ENCODE results near the gene UBE3C. TPM values are rescaled to one million over a fixed set of nuclear protein-coding genes. Genes with fewer than 3 reads are reported as not detected.

Gene UBE3C
- total and polyA plus RNA-seq, 2 of the 13 experiments (the other 11 are each of a cell fraction or from before 2014, with no cell fraction given) = 27.0 to 48.2 TPM

DNA sequence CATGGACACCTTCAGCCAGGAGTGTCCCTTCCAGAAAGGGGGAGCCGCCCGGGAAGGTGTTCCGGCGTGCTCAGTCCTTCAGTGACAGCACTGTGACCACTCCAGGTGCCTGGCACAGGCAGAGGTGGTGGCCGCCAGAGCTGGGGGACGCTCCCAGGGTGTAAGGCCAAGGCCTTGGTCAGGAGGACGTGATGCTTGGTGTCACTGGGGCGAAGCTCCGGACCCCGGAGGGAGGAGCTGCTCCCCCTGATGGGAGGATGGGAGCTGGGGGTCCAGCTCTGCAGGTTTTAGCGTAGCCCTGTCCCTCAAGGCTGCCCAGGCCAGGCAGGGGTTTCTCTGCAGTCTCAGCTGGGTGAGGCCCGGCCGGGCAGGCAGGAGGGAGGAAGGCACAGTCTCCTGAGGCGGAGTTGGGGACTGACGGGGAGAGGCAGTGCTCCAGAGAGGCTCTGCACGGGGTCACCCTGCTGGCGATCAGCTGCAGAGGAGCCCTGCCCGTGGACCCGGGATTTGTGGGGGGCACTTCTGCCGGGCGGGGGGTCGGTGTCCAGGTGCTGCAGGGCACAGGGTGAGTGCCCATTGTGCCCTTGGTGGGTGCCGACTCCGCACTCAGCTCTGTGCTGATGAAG lies 141.6 kb downstream of the UBE3C start (continued):
- TF ChIP-seq, protein P1, sequence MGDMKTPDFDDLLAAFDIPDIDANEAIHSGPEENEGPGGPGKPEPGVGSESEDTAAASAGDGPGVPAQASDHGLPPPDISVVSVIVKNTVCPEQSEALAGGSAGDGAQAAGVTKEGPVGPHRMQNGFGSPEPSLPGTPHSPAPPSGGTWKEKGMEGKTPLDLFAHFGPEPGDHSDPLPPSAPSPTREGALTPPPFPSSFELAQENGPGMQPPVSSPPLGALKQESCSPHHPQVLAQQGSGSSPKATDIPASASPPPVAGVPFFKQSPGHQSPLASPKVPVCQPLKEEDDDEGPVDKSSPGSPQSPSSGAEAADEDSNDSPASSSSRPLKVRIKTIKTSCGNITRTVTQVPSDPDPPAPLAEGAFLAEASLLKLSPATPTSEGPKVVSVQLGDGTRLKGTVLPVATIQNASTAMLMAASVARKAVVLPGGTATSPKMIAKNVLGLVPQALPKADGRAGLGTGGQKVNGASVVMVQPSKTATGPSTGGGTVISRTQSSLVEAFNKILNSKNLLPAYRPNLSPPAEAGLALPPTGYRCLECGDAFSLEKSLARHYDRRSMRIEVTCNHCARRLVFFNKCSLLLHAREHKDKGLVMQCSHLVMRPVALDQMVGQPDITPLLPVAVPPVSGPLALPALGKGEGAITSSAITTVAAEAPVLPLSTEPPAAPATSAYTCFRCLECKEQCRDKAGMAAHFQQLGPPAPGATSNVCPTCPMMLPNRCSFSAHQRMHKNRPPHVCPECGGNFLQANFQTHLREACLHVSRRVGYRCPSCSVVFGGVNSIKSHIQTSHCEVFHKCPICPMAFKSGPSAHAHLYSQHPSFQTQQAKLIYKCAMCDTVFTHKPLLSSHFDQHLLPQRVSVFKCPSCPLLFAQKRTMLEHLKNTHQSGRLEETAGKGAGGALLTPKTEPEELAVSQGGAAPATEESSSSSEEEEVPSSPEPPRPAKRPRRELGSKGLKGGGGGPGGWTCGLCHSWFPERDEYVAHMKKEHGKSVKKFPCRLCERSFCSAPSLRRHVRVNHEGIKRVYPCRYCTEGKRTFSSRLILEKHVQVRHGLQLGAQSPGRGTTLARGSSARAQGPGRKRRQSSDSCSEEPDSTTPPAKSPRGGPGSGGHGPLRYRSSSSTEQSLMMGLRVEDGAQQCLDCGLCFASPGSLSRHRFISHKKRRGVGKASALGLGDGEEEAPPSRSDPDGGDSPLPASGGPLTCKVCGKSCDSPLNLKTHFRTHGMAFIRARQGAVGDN (CRISPR knock-in tag; IDR thresholded peaks at IDR 0.05) = peak; percentile 15; the same call in 1 of the 2 replicates
- TF ChIP-seq HMG20B (CRISPR knock-in tag; conservative IDR thresholded peaks at IDR 0.05) = no peak
- no peak for TF ChIP-seq RFX1 (IDR thresholded peaks at IDR 0.05)
- peak; percentile 79 for TF ChIP-seq ZNF263 (CRISPR knock-in tag; IDR thresholded peaks at IDR 0.05)
- TF ChIP-seq ZFY (CRISPR knock-in tag; IDR thresholded peaks at IDR 0.05) = 0 out of 2 replicates have a peak, but pooled peaks have one; percentile 17
- TF ChIP-seq AGO2 (optimal IDR thresholded peaks at IDR 0.05; ENCODE audit: low read depth, low read length) = peak; percentile 65
- no peak for TF ChIP-seq CEBPB (IDR thresholded peaks at IDR 0.05; ENCODE audit: borderline replicate concordance, low read depth, low read length)
- TF ChIP-seq, protein P2, sequence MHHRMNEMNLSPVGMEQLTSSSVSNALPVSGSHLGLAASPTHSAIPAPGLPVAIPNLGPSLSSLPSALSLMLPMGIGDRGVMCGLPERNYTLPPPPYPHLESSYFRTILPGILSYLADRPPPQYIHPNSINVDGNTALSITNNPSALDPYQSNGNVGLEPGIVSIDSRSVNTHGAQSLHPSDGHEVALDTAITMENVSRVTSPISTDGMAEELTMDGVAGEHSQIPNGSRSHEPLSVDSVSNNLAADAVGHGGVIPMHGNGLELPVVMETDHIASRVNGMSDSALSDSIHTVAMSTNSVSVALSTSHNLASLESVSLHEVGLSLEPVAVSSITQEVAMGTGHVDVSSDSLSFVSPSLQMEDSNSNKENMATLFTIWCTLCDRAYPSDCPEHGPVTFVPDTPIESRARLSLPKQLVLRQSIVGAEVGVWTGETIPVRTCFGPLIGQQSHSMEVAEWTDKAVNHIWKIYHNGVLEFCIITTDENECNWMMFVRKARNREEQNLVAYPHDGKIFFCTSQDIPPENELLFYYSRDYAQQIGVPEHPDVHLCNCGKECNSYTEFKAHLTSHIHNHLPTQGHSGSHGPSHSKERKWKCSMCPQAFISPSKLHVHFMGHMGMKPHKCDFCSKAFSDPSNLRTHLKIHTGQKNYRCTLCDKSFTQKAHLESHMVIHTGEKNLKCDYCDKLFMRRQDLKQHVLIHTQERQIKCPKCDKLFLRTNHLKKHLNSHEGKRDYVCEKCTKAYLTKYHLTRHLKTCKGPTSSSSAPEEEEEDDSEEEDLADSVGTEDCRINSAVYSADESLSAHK (CRISPR knock-in tag; IDR thresholded peaks at IDR 0.05; ENCODE audit: borderline replicate concordance) = no peak
- TF ChIP-seq HNRNPL (IDR thresholded peaks at IDR 0.05; ENCODE audit: low read depth, low read length) = peak; percentile 64; the same call in 1 of the 2 replicates
- 0 out of 2 replicates have a peak, but pooled peaks have one; percentile 32 for TF ChIP-seq UBTF (CRISPR knock-in tag; IDR thresholded peaks at IDR 0.05)
- TF ChIP-seq, protein P3, sequence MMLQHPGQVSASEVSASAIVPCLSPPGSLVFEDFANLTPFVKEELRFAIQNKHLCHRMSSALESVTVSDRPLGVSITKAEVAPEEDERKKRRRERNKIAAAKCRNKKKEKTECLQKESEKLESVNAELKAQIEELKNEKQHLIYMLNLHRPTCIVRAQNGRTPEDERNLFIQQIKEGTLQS (CRISPR knock-in tag; IDR thresholded peaks at IDR 0.05) = no peak
- 0 out of 2 replicates have a peak, but pooled peaks have one; percentile 27 for TF ChIP-seq SRY (CRISPR knock-in tag; IDR thresholded peaks at IDR 0.05)
- no peak for TF ChIP-seq ZC3H4 (CRISPR knock-in tag; IDR thresholded peaks at IDR 0.05; ENCODE audit: borderline replicate concordance)
- no peak for TF ChIP-seq ATF5 (CRISPR knock-in tag; IDR thresholded peaks at IDR 0.05; ENCODE audit: low read depth)

Measured in HepG2 (cell line).